Erythroblast (primary cell): ENCODE results near the gene PODXL.

Experiments
- GATA1 ChIP-seq: IDR thresholded peaks from 2 replicates; pipeline ENCODE4 v1.6.1; 2011; ENCODE audit warnings: low read depth, mild to moderate bottlenecking, control low read depth, low read length, moderate library complexity
- POLR2A ChIP-seq: IDR thresholded peaks from 2 replicates; pipeline ENCODE4 v1.6.1; 2011; ENCODE audit warnings: mild to moderate bottlenecking, low read length

DNA sequence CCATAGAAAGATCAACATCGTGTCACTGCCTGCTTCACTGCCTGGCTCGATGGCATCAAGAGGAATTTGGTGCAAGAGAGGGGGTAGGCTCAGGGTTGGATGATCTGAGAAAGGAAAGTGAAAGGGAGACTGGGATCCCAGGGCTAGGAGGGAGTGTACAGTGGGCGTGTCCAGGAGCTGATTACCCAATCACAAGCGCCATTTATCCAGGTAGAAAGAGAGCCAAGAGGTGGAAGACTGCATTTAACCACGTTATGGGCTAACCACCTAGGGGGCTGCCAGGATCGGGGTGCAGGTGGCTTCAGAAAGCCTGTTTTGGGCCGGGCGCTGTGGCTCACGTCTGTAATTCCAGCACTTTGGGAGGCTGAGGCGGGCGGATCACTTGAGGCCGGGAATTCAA lies 10.3 kb downstream of the PODXL start:
- no peak for TF ChIP-seq POLR2A
- TF ChIP-seq GATA1, result no peak
